ENCODE data around the gene MRPL50.

Gene MRPL50

GRCh38 chr9:101354765-101355708 lies 43.4 kb downstream of the MRPL50 start:
- no peak overlapping the region for H3K4me3 Mint-ChIP-seq
- H3K9me3 Mint-ChIP-seq, result no peaks in the 10 kb centered on the region
- no peaks in the 10 kb centered on the region for H3K27me3 Mint-ChIP-seq (ENCODE audit: low read depth)
- DNase-seq (ENCODE audit: low spot score), result no peak
- H3K27ac Mint-ChIP-seq, result no peak overlapping the region
- no peaks in the 10 kb centered on the region for H3K4me1 Mint-ChIP-seq (ENCODE audit: low read depth)
- H3K36me3 Mint-ChIP-seq (ENCODE audit: low read depth), result no peaks in the 10 kb centered on the region

- H3K4me3 Mint-ChIP-seq, result no peak overlapping the region
- H3K4me1 Mint-ChIP-seq (ENCODE audit: low read depth), result no peaks in the 10 kb centered on the region
- no peak overlapping the region for H3K27ac Mint-ChIP-seq
These were observed 44.2 kb downstream of the MRPL50 start for GRCh38 chr9:101354143-101354764.

GRCh38 chr9:101353683-101354082 lies 44.7 kb downstream of the MRPL50 start:
- no peaks in the 10 kb centered on the region for H3K4me1 Mint-ChIP-seq (ENCODE audit: low read depth)
- H3K4me3 Mint-ChIP-seq, result no peak overlapping the region
- H3K9me3 Mint-ChIP-seq, result no peaks in the 10 kb centered on the region
- no peak overlapping the region for H3K27ac Mint-ChIP-seq
- H3K36me3 Mint-ChIP-seq (ENCODE audit: low read depth), result no peaks in the 10 kb centered on the region
- H3K27me3 Mint-ChIP-seq (ENCODE audit: low read depth), result no peaks in the 10 kb centered on the region
- DNase-seq (ENCODE audit: low spot score), result no peak

More at GRCh38 chr9:101354143-101354764, 44.2 kb downstream of the MRPL50 start:
- no peaks in the 10 kb centered on the region for H3K27me3 Mint-ChIP-seq (ENCODE audit: low read depth)
- H3K9me3 Mint-ChIP-seq, result no peaks in the 10 kb centered on the region
- no peaks in the 10 kb centered on the region for H3K36me3 Mint-ChIP-seq (ENCODE audit: low read depth)
- no peak for DNase-seq (ENCODE audit: low spot score)

- no peaks in the 10 kb centered on the region for H3K4me1 Mint-ChIP-seq (ENCODE audit: low read depth)
- no peaks in the 10 kb centered on the region for H3K27me3 Mint-ChIP-seq (ENCODE audit: low read depth)
- H3K36me3 Mint-ChIP-seq (ENCODE audit: low read depth), result no peaks in the 10 kb centered on the region
These were observed 45.4 kb downstream of the MRPL50 start for GRCh38 chr9:101352892-101353463.

GRCh38 chr9:101350285-101350684 lies 48.1 kb downstream of the MRPL50 start:
- DNase-seq (ENCODE audit: low spot score), result no peak
- no peak overlapping the region for H3K27ac Mint-ChIP-seq
- H3K4me1 Mint-ChIP-seq (ENCODE audit: low read depth), result no peaks in the 10 kb centered on the region
- no peaks in the 10 kb centered on the region for H3K9me3 Mint-ChIP-seq
- no peaks in the 10 kb centered on the region for H3K27me3 Mint-ChIP-seq (ENCODE audit: low read depth)
- no peak overlapping the region for H3K4me3 Mint-ChIP-seq
- no peaks in the 10 kb centered on the region for H3K36me3 Mint-ChIP-seq (ENCODE audit: low read depth)

More at GRCh38 chr9:101352892-101353463, 45.4 kb downstream of the MRPL50 start:
- Mint-ChIP-seq H3K4me3 (no peak overlapping the region), H3K9me3 (no peaks in the 10 kb centered on the region), H3K27ac (no peak overlapping the region)
- no peak for DNase-seq (ENCODE audit: low spot score)

- H3K27me3 Mint-ChIP-seq (ENCODE audit: low read depth), result no peaks in the 10 kb centered on the region
- no peak overlapping the region for H3K4me3 Mint-ChIP-seq
- H3K4me1 Mint-ChIP-seq (ENCODE audit: low read depth), result no peaks in the 10 kb centered on the region
- H3K36me3 Mint-ChIP-seq (ENCODE audit: low read depth), result no peaks in the 10 kb centered on the region
- DNase-seq (ENCODE audit: low spot score), result no peak
- no peak overlapping the region for H3K27ac Mint-ChIP-seq
- H3K9me3 Mint-ChIP-seq, result no peaks in the 10 kb centered on the region
These were observed 55.8 kb downstream of the MRPL50 start for GRCh38 chr9:101342595-101342994.

- H3K27ac Mint-ChIP-seq, result no peak overlapping the region
- H3K36me3 Mint-ChIP-seq (ENCODE audit: low read depth), result no peaks in the 10 kb centered on the region
- no peaks in the 10 kb centered on the region for H3K9me3 Mint-ChIP-seq
- no peak overlapping the region for H3K4me3 Mint-ChIP-seq
- no peaks in the 10 kb centered on the region for H3K4me1 Mint-ChIP-seq (ENCODE audit: low read depth)
- H3K27me3 Mint-ChIP-seq (ENCODE audit: low read depth), result no peaks in the 10 kb centered on the region
- no peak for DNase-seq (ENCODE audit: low spot score)
These were observed 56.5 kb downstream of the MRPL50 start for GRCh38 chr9:101341958-101342357.

Data from T-helper 2 cell treated with Interferon-gamma antibody and Interleukin-4, amounts not matched to agents 5 μg/mL and 100 μg/mL, for 36 hours (primary cell).